HL-60 (cell line): ENCODE results near the gene AQP7.

Experiments
- DNase-seq, 2 experiments: peaks; one replicate each; pipeline ENCODE4 v3.0.0-alpha.2; 2010 to 2020; ENCODE audit warnings: low read depth in 1 of 2, low spot score in 1 of 2
- H3K27ac ChIP-seq: fragments of 250-450 bp; sonication (Bioruptor Pico); replicated peaks from 2 replicates; pipeline ENCODE4 v1.5.1; 2020; ENCODE audit warnings: mild to moderate bottlenecking, moderate library complexity
- H3K27me3 ChIP-seq: fragments of 250-450 bp; sonication (Bioruptor Pico); 2 replicates; pipeline ENCODE4 v1.5.1; 2021; ENCODE audit warnings: mild to moderate bottlenecking, moderate library complexity; ENCODE audit not compliant: insufficient read depth, poor library complexity, severe bottlenecking
- H3K4me3 ChIP-seq: replicated peaks from 2 replicates; pipeline ENCODE4 v1.5.1; 2011; ENCODE audit warnings: mild to moderate bottlenecking, control low read depth, low read length; ENCODE audit not compliant: insufficient read depth
- GABPA ChIP-seq: IDR thresholded peaks from 2 replicates; pipeline ENCODE4 v1.6.1; 2012; ENCODE audit warnings: low read depth
- POLR2AphosphoS5 ChIP-seq: IDR thresholded peaks from 2 replicates; pipeline ENCODE4 v1.6.1; 2012; ENCODE audit warnings: low read depth
- SPI1 ChIP-seq: IDR thresholded peaks from 2 replicates; pipeline ENCODE4 v1.6.1; 2012; ENCODE audit warnings: low read depth, mild to moderate bottlenecking, borderline replicate concordance
- TF ChIP-seq, protein P1 (sequence below): IDR thresholded peaks from 2 replicates; pipeline ENCODE4 v1.6.1; 2012; ENCODE audit warnings: low read depth; ENCODE audit not compliant: insufficient replicate concordance
- TF ChIP-seq, protein P2 (sequence below): IDR thresholded peaks from one replicate; pipeline ENCODE4 v1.5.1; 2011; ENCODE audit warnings: low read length, control low read depth, inconsistent platforms; ENCODE audit not compliant: insufficient read depth

Gene AQP7

DNA sequence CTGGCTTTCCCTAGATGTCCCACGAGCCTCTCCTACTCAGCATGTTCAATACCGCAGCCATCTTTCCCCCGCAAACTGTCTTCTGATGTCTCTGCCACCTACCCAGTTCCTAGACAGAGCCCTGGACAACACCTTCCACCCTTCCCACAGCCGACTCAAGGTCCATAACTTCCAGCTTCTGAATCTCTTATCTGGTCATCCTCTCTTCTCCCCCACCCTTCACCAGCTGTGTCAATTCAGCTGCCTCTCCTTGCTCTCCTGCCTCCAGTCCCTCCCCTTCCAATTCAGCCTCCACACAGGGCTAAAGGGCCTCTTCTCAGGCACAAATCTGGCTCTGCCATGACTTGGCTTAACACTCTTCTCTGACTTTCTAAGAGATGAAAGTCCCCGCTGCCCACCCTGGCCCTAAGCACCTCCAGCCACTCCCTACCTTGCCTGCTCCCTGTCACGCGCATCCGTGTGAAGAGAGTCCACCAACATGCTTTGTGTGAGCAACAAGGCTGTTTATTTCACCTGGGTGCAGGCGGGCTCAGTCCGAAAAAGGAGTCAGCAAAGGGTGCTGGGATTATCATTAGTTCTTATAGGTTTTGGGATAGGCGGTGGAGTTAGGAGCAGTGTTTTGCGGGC lies 25.2 kb downstream of the AQP7 start:
- H3K4me3 ChIP-seq = no peak overlapping the region
- no peak overlapping the region for H3K27ac ChIP-seq
- DNase-seq = no peak
- TF ChIP-seq, protein P1, sequence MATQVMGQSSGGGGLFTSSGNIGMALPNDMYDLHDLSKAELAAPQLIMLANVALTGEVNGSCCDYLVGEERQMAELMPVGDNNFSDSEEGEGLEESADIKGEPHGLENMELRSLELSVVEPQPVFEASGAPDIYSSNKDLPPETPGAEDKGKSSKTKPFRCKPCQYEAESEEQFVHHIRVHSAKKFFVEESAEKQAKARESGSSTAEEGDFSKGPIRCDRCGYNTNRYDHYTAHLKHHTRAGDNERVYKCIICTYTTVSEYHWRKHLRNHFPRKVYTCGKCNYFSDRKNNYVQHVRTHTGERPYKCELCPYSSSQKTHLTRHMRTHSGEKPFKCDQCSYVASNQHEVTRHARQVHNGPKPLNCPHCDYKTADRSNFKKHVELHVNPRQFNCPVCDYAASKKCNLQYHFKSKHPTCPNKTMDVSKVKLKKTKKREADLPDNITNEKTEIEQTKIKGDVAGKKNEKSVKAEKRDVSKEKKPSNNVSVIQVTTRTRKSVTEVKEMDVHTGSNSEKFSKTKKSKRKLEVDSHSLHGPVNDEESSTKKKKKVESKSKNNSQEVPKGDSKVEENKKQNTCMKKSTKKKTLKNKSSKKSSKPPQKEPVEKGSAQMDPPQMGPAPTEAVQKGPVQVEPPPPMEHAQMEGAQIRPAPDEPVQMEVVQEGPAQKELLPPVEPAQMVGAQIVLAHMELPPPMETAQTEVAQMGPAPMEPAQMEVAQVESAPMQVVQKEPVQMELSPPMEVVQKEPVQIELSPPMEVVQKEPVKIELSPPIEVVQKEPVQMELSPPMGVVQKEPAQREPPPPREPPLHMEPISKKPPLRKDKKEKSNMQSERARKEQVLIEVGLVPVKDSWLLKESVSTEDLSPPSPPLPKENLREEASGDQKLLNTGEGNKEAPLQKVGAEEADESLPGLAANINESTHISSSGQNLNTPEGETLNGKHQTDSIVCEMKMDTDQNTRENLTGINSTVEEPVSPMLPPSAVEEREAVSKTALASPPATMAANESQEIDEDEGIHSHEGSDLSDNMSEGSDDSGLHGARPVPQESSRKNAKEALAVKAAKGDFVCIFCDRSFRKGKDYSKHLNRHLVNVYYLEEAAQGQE = no peak
- no peak for TF ChIP-seq SPI1
- TF ChIP-seq, protein P2, sequence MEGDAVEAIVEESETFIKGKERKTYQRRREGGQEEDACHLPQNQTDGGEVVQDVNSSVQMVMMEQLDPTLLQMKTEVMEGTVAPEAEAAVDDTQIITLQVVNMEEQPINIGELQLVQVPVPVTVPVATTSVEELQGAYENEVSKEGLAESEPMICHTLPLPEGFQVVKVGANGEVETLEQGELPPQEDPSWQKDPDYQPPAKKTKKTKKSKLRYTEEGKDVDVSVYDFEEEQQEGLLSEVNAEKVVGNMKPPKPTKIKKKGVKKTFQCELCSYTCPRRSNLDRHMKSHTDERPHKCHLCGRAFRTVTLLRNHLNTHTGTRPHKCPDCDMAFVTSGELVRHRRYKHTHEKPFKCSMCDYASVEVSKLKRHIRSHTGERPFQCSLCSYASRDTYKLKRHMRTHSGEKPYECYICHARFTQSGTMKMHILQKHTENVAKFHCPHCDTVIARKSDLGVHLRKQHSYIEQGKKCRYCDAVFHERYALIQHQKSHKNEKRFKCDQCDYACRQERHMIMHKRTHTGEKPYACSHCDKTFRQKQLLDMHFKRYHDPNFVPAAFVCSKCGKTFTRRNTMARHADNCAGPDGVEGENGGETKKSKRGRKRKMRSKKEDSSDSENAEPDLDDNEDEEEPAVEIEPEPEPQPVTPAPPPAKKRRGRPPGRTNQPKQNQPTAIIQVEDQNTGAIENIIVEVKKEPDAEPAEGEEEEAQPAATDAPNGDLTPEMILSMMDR = no peak
- H3K27me3 ChIP-seq = no peaks in the 10 kb centered on the region

DNA sequence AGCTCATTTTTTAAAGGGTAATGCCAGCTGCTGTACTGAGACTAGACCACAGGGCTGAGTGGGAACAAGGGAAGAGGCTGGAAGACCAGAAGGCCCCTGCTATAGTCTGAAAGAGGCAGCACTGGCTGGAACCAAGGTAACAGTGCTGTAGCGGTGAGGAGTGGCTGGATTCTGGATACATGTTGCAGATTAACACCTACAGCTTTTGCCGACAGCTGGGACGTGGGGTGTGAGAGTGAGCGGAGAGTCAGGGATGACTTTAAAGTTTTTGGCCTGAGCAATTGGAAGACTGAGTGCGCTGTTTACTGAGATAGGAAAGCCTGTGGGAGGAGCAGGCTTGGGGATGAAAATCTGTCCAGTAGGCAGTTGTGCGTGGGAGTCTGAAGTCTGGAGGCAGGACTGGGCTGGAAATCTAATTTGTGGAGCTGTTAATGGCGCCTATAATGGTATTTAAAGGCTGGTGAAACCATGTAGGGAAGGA lies 26.5 kb downstream of the AQP7 start:
- no peak for TF ChIP-seq SPI1
- no peak for TF ChIP-seq POLR2AphosphoS5
- no peak for TF ChIP-seq GABPA
- TF ChIP-seq, protein P2 = no peak
- TF ChIP-seq, protein P1 = no peak
- H3K27ac ChIP-seq = no peak overlapping the region
- H3K27me3 ChIP-seq = no peaks in the 10 kb centered on the region
- H3K4me3 ChIP-seq = no peak overlapping the region
- no peak for DNase-seq

DNA sequence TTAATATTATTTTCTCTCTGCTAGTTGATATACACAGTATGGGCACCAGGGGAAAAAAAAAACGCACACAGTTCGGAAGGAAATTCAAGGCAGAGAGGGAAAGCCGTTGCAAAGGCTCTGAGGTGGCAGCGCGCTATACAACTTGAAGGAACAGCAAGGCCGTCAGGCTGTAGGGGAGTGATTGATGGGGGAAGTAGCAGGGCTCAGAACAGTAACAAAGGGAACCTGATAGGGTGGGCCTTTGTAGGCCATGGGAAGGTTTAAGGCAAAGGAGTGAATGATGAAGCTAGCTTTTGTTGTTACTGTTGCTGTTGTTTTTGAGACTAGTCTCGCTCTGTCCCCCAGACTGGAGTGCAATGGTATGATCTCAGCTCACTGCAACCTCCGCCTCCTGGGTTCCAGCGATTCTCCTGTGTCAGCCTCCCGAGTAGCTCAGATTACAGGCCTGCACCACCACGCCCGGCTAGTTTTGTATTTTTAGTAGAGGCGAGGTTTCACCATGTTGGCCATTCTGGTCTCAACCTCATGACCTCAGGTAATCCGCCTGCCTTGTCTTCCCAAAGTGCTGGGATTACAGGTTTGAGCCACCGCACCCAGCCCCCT lies 27.0 kb downstream of the AQP7 start:
- H3K27me3 ChIP-seq = no peaks in the 10 kb centered on the region
- no peak overlapping the region for H3K4me3 ChIP-seq
- TF ChIP-seq, protein P1 = no peak
- no peak for TF ChIP-seq SPI1
- TF ChIP-seq, protein P2 = no peak
- no peak for TF ChIP-seq POLR2AphosphoS5
- no peak for TF ChIP-seq GABPA
- no peak for DNase-seq
- H3K27ac ChIP-seq = no peak overlapping the region
